Smooth muscle cell of the brain vasculature (primary cell): ENCODE data around the gene SH3GLB1.
"Not testable (repeated sequence)": the region's sequence is repeated elsewhere in the genome, so short reads cannot be mapped to it uniquely, and the experiment has no call there.

ENCODE experiments used
- DNase-seq: peaks from one replicate; pipeline ENCODE4 v3.0.0-alpha.2; 2012; ENCODE audit warnings: low read depth, low spot score

SH3GLB1 gene

DNA sequence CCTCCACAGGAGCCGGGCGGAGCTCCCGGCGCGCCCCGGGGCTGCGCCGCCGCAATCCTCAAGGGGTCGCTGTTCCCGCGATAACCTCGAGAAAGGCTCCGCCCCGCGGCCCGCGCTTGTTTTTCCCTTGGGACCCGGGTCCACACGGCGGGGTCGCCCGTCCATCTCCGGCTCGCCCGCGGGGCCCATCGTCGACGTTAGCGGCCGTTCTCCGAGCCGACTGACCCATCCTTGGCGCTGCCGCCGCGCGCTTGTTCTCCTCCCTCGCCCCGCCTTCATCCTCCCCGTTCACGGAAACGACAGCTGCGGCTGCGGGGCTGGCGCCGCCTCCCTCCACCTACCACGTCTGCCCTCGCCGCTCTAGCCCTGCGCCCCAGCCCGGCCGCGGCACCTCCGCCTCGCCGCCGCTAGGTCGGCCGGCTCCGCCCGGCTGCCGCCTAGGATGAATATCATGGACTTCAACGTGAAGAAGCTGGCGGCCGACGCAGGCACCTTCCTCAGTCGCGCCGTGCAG is at the start of gene SH3GLB1:
Gene SH3GLB1 (plus strand): TSS at position 119 of the 514 bp plus-strand sequence. CDS start 324 bp downstream, at position 443.
- DNase-seq, result peak; percentile 57

DNA sequence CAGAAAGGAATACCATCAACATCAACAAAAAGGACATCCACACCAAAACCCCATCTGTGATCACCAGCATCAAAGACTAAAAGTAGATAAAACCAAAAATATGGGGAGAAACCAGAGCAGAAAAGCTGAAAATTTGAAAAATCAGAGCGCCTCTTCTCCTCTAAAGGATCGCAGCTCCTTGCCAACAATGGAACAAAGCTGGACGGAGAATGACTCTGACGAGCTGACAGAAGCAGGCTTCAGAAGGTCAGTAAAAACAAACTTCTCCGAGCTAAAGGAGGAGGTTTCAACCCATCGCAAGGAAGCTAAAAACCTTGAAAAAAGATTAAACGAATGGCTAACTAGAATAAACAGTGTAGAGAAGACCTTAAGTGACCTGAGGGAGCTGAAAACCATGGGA is 46.0 kb upstream of the SH3GLB1 start:
- not testable (repeated sequence) for DNase-seq

DNA sequence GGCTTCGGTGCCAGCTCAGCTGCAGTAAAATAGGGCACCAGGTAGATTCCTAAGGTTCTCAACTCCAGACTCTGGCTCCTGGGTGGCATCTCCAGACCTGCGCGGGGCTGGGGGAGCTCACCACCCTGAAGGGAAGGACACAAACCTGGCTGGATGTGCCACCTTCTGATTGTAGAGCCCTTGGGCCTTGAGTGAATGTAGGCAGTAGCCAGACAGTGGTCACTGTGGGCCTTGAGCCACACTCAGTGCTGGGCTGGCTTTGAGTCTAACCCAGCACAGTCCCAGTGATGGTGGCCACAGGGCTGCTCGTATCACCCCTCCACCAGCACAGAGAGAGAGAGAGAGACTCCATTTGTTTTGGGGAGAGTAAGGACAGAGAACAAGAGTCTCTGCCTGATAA is 38.0 kb upstream of the SH3GLB1 start:
- no peak for DNase-seq

DNA sequence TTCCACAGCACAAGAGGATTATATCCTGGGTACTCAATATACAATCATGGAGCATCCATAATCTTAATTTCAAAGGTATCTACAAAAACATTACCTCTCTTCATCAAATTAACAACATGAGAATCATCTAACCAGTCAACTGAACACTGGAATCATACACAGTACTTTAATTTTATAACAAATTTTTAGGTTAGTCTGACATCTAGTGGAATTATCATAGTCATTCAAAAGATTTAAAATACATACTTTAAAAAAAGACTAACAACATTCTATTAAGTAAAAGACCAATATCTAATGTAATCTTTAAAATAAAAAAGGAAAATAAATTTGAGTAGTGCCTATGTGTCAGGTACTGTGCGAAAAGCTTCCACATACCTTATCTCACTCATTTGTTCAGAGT is 16.8 kb upstream of the SH3GLB1 start:
- no peak for DNase-seq

DNA sequence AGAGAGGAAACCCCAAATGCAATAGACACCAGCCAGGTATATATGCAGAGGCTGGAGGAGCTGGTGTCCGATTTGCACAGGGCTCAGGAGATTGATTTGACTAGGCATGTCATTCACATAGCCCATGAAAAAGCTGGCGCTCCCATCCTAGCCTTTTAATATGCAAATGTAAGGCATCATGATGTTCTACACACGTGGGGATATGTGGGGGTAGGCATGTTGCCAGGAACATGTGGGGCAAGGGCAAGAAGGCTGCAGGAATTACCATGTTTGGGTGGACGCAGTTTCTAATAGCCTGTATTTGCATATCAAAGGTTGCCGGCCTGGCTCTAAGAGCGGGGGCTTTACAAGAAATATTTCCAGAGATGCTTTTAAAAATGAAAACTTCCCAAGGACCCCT is 11.7 kb upstream of the SH3GLB1 start:
- DNase-seq, result no peak

DNA sequence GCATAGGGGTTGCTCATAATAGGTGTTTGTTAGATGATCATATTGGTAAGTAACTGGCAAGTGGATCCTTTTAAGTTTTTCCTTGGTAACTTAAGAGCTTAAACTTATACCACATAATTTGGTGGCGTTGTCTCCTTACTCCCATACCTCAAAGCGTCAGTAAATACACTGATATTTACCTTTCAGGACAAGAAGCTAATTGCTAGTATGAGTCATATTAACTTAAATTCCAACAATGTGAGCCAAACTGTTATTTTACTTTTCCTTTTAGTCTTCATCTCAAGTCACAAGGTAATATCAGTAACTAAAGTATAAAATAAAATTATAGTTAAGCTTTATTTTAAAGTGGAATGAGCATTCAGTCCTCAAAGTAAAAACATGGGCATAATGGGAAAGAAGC is 9.0 kb upstream of the SH3GLB1 start:
- DNase-seq, result no peak

DNA sequence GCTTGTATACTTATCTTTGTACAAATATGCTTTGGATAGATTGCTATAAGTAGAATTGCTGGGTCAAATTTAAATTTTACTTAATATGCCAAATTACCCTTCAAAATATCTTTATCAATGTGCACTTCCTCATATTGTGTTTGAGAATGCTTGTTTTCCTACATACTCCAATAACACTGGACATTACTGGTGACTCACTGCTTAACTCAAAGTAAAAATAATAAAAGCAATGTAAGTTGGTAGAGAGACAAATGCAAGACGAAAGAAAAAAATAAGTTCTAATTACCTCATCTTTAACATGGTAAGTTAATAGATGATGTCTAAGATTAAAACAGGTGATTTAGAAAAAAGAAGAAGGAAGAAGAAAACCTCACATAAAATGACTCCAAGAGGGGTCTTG is 7.9 kb upstream of the SH3GLB1 start:
- DNase-seq, result no peak

DNA sequence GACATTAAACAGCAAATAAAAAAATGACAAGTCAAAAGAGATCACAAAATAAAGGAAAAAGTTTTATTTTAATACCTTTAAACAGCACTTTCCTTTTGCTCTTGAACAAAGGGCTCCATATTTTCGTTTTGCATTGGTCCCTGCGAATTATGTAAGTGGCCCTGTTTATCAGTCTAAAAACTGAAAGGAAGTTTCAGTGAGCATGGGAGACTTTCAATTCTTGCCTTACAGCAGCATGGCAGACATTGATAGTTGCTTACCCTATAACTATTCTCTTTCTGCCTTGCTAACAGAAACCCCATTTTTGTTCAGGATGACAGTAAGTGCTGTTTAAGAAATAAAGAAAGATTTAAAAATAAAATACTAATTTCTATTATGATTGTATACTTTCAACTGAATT is 5.2 kb upstream of the SH3GLB1 start:
- DNase-seq, result no peak

DNA sequence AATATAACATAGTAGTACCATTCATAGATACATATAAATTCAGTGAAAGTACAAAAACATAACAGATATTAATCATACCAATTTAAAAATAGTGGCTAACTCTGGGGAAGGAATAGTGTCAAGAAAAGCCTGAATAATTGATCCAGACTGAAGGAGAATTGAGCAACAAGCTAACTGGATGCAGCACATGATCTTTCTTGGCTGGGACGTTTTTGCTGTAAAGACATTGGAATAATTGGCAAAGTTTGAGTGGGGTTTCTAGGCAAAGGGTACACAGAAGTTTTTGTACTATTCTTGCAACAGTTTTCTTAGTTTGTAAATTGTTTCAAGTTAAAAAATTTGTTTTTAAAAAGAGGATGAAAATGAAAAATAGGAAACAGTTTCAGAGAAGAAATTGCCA is 2.6 kb upstream of the SH3GLB1 start:
- no peak for DNase-seq

DNA sequence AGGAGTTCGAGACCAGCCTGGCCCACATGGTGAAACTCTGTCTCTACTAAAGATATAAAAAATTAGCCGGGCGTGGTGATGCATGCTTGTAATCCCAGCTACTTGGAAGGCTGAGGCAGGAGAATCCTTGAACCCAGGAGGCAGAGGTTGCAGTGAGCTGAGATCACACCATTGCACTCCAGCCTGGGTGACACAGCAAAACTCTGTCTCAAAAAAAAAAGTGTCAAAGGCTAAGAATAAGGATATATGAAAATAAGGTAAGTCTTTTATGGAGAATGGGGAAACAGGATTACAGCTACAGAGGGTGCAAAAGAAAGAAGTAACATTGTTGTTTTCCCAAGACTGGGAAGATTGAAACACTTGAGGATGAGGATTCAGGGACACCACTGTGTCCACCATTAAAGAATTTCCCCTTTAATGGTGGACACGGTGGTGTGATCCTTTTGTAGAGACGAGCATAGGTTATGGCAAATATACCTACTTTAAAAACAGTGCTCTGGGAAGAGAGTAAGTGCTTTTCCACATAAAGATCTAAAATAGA is 1.4 kb upstream of the SH3GLB1 start:
- not testable (repeated sequence) for DNase-seq

DNA sequence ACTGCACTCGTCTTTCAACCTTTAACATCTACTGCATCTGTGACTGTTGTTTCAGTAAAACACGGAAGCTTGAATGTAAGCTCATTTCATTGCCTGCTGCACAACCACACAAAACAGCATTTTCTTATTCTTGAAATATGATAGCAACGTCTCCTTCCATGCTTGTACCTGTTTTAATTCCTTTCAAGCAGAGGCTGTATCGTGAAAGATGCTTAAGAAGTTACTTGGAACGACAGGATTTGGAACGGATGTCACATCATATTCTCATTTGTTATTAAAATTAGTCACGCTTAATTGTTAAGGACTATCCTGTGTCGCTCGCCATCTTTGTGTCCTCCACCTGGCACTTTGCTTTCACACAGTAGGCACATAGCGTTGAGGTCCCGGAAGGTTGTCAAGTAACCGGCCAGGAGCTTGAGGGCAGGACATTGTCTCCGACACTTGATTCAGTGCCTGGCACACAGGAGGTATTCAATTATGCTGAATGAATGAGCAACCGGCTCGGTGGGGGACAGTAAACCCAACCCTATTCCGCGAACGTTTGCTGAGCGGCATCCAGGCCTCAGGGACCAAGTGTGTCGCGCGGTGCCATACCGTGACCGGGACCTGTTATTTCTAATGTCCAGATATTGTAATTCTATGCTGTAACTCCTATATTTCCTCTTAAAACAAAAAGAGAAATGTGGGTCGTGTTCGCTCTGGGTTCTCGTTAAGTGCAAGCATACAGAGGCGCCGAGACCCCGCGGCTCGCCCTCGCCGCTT is 499 bp upstream of the SH3GLB1 start:
- no peak for DNase-seq

DNA sequence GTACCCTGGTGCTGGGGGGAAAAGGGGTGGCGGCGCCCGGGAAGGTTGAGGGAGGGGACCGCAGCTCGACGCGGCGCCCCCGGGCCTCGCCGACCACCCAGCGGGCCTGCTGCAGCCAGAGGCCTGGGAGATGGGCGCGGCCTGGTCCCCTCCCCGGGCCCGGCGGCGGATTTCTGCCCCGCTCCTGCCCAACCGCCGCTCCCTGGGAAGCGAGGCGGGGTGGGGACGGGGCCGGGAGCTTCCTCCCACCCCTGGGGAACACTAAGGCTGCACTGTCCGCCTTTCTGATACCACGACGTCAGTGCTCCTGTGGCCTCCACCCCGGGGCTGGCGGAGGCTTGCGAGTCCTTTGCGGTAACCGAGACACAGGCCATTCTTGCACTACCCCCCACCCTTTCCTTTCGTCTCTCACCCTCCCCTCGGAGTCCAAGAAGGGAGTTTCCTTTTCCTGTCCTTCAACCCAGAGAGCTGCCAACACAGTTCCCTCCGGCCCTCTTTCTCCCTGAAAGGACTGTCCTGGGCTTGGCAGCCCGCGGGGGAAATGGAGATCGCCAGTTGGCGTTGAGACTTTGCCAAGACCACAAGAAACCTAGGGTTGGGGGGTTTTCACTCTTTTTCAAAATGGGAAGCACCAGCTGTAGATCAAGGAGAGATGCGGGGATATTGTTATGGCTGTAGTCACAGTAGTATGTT is 742 bp downstream of the SH3GLB1 start:
- DNase-seq, result no peak

DNA sequence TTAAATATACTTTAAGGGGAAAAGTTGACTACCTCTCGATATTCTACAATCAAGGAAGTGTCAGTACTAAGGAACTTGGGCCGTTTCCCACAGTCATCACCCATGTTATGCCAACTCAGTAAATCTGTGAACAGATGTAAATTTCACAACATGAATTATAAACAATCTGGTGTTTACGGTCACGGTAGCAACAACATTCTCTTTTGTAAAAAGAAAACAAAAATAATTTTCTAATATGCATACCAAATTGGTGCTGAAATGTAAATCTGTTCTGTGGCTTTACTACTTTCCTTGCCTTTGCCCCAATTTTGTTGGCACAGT is 1.2 kb downstream of the SH3GLB1 start:
- no peak for DNase-seq

DNA sequence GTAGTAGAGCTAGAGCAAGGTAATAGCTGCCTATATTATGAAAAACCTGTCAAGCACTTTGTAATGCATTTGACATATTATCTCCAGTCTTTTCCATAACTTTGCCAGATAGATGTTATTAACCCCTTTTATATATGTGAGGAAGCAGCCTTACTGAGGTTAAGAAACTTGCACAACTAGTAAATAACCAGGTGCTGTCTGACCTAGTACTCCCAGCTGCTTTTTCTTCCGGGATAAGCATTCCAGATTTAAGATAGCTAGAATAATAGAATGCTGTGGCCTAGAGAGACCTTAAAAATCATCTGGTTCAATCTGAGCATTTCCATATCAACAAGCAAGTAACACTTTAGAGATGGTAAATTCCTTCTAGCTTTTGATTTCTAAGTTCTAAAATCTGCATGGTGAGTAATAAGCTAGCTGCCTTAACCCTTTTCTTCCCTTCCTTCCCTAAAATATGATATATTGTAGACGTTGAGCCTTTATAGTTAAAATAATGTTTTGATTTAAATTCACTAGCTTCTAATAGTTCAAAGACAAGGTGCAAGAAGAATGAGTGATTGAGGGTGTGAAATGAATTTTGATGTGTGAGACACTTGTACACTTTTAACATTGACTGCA is 1.8 kb downstream of the SH3GLB1 start:
- DNase-seq, result no peak

DNA sequence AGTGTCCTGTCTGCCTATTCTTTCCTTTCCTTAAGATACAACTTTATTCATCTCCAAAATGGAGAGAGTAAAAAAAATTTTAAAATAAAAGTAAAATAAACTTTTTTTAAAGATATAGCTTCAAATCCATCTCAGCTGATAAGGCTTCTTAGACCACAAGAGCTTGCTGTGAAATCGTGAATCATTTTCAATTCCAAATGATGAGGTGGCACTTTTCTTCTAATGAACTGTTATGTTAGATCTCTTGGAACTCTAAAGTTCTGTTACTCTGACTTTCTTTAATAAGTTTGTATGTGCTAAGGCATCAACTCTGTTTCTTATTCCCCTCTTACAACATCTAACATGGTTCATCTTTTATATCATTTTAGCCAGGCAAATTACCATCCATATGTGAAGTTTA is 4.5 kb downstream of the SH3GLB1 start:
- no peak for DNase-seq

DNA sequence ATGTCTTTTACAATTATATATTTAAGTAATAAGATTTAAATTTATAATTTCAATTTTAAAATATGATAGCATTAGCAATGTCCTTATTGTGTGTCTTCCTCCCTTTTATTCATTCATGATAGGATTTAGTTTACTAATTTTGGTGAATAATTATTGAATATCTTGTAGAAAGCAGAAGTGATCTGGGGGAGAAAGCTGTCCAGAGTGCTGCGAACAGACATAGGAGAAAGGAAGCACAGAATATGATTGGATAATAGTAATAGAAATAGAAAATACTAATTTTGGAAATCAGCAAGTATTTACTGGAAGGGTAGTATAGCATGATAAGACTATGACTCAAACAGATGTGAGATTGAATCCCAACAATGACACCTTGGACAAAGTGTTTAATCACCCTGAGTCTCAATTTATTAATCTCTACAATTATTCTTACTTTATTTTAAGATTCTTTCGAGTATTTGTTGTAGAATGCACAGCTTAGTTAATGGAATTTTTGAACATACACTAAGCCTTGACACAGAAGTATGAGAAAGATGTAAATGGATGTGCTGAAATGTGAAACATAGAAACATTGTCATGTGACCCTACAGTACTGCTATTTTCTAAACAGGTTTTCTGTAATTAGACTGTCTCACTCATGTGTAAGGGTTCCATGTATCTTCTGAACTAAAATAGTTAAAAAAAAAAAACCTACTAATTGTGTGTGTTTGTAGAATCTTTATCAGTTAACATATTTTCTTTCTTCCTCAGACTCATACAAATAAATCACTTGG is 7.9 kb downstream of the SH3GLB1 start:
- DNase-seq, result no peak

DNA sequence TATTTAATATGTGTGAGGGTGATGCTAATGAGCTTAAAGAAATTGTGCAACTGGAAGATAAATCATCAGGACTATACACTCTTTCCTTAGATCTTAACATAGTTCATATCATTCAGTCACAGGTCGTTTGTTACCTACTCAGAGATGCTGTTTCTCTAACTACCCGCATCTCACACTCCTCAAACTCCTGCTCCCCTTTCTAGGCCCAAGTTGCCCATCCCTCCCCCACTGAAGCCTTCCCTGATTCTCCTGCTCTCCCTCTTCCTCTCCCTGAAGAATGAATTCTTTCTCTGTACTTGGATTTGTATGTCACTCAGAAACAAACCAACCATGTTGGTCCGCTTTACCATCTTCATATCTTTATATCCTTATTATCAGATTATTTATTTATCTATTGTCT is 9.1 kb downstream of the SH3GLB1 start:
- DNase-seq, result no peak

DNA sequence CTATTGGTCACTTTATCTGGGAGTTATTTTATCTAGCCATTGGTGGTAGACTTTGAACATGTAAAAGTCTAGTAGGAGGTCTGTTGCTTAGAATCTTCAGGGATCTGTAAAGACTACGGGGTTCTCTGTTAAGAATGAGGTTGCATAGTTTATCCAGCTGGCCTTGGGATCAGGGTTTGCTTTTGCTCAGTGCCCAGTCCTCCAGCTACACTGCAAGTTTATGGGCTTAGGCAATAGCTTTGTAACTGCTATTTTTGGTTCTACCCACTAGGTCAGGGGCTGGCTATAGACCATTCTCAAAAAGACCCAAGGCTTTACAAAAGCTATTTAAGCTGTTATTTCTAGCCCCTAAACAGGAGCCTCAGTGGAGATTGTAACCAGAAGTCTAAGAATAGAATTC is 9.8 kb downstream of the SH3GLB1 start:
- DNase-seq, result no peak

DNA sequence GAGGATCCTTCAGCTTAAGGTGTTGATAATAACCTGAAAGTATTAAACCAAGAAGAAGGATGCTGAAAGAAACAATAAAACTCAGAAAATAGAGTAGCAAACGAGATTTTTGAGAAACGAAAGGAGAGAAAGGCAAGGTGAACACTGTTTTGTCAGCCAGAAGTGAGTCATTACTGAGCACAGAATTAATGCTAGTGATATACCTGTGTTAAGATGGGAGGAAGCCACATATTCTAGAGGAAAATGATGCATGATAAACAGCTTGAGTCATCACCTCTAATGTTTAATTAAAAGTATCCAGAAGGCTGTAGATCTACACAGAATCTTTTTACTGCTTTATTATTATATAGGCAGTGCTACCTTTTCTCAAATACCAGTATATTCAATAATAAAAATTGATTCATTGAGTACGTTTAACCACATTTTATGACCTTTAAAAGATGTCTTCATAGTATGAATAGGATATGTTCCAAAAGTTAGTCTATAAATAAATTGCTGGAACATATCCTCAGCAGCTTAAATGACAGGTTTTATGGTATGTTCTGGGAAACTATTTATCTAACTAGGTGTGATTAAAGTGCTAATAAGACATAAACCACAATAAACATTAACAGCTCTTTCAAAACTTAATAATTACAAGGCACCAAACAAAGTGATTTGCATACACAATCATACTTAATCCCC is 10.3 kb downstream of the SH3GLB1 start:
- DNase-seq, result no peak

DNA sequence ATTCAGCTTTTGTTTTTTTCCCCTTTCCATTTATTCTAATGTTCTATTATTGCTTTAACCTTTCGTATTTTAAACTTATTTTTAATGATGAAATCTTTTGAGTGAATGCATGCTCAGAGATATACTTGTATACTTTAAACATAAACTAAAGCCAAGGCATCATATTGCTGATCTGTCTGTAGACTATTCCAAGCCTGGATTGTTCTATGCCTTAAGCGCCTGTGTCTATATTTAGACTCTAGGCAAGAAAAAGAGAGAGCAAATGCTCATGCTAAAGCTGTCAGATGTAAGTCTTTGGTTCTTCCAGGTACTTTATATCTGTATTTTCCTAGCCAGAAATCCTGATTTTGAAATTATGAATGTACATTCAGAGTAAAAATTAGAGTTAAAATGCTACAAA is 14.4 kb downstream of the SH3GLB1 start:
- DNase-seq, result no peak

DNA sequence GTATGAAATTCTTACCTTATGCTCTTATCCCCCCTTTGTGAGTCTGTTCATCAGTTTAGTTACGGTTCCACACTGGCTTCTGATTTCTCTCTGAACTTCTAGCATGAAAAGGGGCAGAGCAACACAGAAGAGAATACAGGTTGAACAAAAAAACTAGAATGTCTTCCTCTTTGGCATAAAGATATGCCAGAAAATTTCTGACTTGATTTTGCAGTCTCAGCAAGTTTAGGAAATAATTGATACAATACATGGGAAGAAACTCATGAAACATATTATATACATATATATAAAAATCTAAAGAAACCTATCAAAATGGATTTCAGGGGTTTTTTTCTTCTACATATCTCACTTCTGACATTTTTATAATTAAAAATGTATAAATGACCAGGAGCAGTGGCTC is 27.0 kb downstream of the SH3GLB1 start:
- no peak for DNase-seq
